ENCODE measurements around the gene RABL6. TPM values are rescaled to one million over a fixed set of nuclear protein-coding genes. Genes with fewer than 3 reads are reported as not detected.

Gene RABL6
- total and polyA plus RNA-seq, 8 donors, result 50.7 to 119 (median 66.5) TPM

- ATAC-seq (peak; percentile 92 to 98 (median 96)), DNase-seq (peak; percentile 97 to 99 (median 98)), FAIRE-seq (no peak)
- peak within 1 kb of the TSS in 3 of 4 donors; percentile 46 to 92 (median 91) for H3K27ac ChIP-seq
- no peaks in the 10 kb centered on the region for H3K9me3 ChIP-seq
- TF ChIP-seq, protein P1, sequence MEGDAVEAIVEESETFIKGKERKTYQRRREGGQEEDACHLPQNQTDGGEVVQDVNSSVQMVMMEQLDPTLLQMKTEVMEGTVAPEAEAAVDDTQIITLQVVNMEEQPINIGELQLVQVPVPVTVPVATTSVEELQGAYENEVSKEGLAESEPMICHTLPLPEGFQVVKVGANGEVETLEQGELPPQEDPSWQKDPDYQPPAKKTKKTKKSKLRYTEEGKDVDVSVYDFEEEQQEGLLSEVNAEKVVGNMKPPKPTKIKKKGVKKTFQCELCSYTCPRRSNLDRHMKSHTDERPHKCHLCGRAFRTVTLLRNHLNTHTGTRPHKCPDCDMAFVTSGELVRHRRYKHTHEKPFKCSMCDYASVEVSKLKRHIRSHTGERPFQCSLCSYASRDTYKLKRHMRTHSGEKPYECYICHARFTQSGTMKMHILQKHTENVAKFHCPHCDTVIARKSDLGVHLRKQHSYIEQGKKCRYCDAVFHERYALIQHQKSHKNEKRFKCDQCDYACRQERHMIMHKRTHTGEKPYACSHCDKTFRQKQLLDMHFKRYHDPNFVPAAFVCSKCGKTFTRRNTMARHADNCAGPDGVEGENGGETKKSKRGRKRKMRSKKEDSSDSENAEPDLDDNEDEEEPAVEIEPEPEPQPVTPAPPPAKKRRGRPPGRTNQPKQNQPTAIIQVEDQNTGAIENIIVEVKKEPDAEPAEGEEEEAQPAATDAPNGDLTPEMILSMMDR (IDR thresholded peaks at IDR 0.05), result no peak
- peak within 1 kb of the TSS; percentile 68 to 97 (median 84) for H3K4me3 ChIP-seq
- H3K36me3 ChIP-seq, result no peaks in the 10 kb centered on the region
- no peaks in the 10 kb centered on the region for H3K27me3 ChIP-seq
- intact Hi-C loops (cut with DNase I), result no loop called here
- H3K4me1 ChIP-seq, result peaks cover 0 to 33% (median 7%) of the 10 kb centered on the region in 3 donors
- WGBS, 2 donors, result 1% methylated on average over 35 to 88 of the region's 88 CpGs
Observed at GRCh38 chr9:136885950-136886578, 78.3 kb downstream of the RABL6 start, which contains the start of gene TRAF2. Gene TRAF2 (plus strand): TSS chr9:136886516. CDS start chr9:136898741, 12,225 bp downstream.

- FAIRE-seq (no peak), DNase-seq (peak in 3 of 6 donors; percentile 59 to 82 (median 71)), ATAC-seq (peak; percentile 25 to 60 (median 36))
- Histone ChIP-seq H3K9me3 (no peaks in the 10 kb centered on the region), H3K36me3 (no peaks in the 10 kb centered on the region), H3K4me1 (peaks cover 0 to 27% (median 7%) of the 10 kb centered on the region in 3 donors), H3K27me3 (no peaks in the 10 kb centered on the region), H3K4me3 (peak overlapping the region; percentile 68 to 97 (median 84)), H3K27ac (peak overlapping the region in 3 of 4 donors; percentile 46 to 92 (median 91))
- intact Hi-C loops (cut with DNase I), result no loop called here
- TF ChIP-seq, protein P1 (IDR thresholded peaks at IDR 0.05), result no peak
- WGBS, 2 donors, result 2% methylated on average over 63 to 76 of the region's 76 CpGs
Observed at GRCh38 chr9:136886610-136887597, 79.2 kb downstream of the RABL6 start.

GRCh38 chr9:136888454-136888853 lies 80.7 kb downstream of the RABL6 start:
- no peak overlapping the region for H3K4me3 ChIP-seq
- TF ChIP-seq, protein P1 (IDR thresholded peaks at IDR 0.05), result no peak
- H3K27ac ChIP-seq, result no peak overlapping the region
- intact Hi-C loops (cut with DNase I), result no loop called here
- WGBS, 2 donors, result 82 to 93% methylated on average over 8 of the region's 8 CpGs
- no peak for FAIRE-seq
- no peak for DNase-seq
- H3K4me1 ChIP-seq, result peaks cover 0 to 13% (median 7%) of the 10 kb centered on the region in 3 donors
- no peaks in the 10 kb centered on the region for H3K27me3 ChIP-seq
- H3K36me3 ChIP-seq, result no peaks in the 10 kb centered on the region
- no peaks in the 10 kb centered on the region for H3K9me3 ChIP-seq
- no peak for ATAC-seq

- Histone ChIP-seq H3K4me3 (no peak overlapping the region), H3K27ac (no peak overlapping the region), H3K27me3 (no peaks in the 10 kb centered on the region), H3K9me3 (no peaks in the 10 kb centered on the region), H3K36me3 (no peaks in the 10 kb centered on the region), H3K4me1 (peaks cover 0 to 13% (median 7%) of the 10 kb centered on the region in 3 donors)
- no peak for ATAC-seq
- no peak for FAIRE-seq
- intact Hi-C loops (cut with DNase I), result no loop called here
- 93 to 94% methylated on average over 42 of the region's 42 CpGs for WGBS, 2 donors
- no peak for DNase-seq
- TF ChIP-seq, protein P1 (IDR thresholded peaks at IDR 0.05), result no peak
Observed at GRCh38 chr9:136889858-136890257, 82.1 kb downstream of the RABL6 start.
